Transverse colon (tissue), 3 donors: ENCODE results near the gene EZR.

ENCODE experiments used
- CTCF ChIP-seq, 5 experiments: fragments of 200-600 bp in 3 of 5; fragments of 450-650 bp in 2 of 5; sonication (generic) in 3 of 5; IDR thresholded peaks; 1 replicate in 2 of 5; 2 replicates in 3 of 5; pipeline ENCODE4 v1.5.1; 2016 to 2017; ENCODE audit warnings: antibody characterized with exemption in 5 of 5, inconsistent platforms in 3 of 5, mild to moderate bottlenecking in 2 of 5, moderate library complexity in 1 of 5
- POLR2A ChIP-seq: fragments of 450-650 bp; IDR thresholded peaks from one replicate; pipeline ENCODE4 v1.6.1; 2016; ENCODE audit warnings: antibody characterized with exemption, mild to moderate bottlenecking, moderate library complexity

GRCh38 chr6:158828807-158829206, 9.6 kb upstream of the EZR start:
- TF ChIP-seq CTCF (IDR thresholded peaks at IDR 0.05) (no peak), POLR2A (no peak)
